Skeletal muscle satellite cell (primary cell): ENCODE results near the gene PPME1.
"Not testable (repeated sequence)": the region's sequence is repeated elsewhere in the genome, so short reads cannot be mapped to it uniquely, and the experiment has no call there.

Source experiments
- H3K27me3 ChIP-seq: 2 replicates; pipeline ENCODE4 v1.7.0; 2013; ENCODE audit warnings: low read length; ENCODE audit not compliant: control insufficient read depth, insufficient read depth
- H3K36me3 ChIP-seq: 2 replicates; pipeline ENCODE4 v1.7.0; 2013; ENCODE audit warnings: mild to moderate bottlenecking, control low read depth, low read length; ENCODE audit not compliant: insufficient read depth
- H3K4me1 ChIP-seq: 2 replicates; pipeline ENCODE4 v1.7.0; 2013; ENCODE audit warnings: low read length; ENCODE audit not compliant: control insufficient read depth, insufficient read depth
- H3K4me2 ChIP-seq: 2 replicates; pipeline ENCODE4 v1.7.0; 2013; ENCODE audit warnings: mild to moderate bottlenecking, low read length
- H3K4me3 ChIP-seq: 2 replicates; pipeline ENCODE4 v1.7.0; 2013; ENCODE audit warnings: low read length
- H3K9ac ChIP-seq: 2 replicates; pipeline ENCODE4 v1.7.0; 2013; ENCODE audit warnings: mild to moderate bottlenecking, low read depth, low read length, moderate library complexity
- H3K9me3 ChIP-seq: replicated peaks from 2 replicates; pipeline ENCODE4 v1.7.0; 2013; ENCODE audit warnings: mild to moderate bottlenecking, control low read depth, low read length

The PPME1 gene

GRCh38 chr11:74139151-74139918, 31.8 kb upstream of the PPME1 start:
- Histone ChIP-seq H3K4me2 (peak overlapping the region; percentile 60), H3K9me3 (no peaks in the 10 kb centered on the region), H3K27me3 (no peaks in the 10 kb centered on the region), H3K36me3 (peaks cover 6% of the 10 kb centered on the region), H3K9ac (peak overlapping the region; percentile 54), H3K4me1 (peaks cover 60% of the 10 kb centered on the region), H3K4me3 (peak overlapping the region; percentile 22)

- H3K4me3 ChIP-seq, H3K9ac ChIP-seq, H3K27me3 ChIP-seq, H3K9me3 ChIP-seq, H3K36me3 ChIP-seq, H3K4me2 ChIP-seq: not testable (repeated sequence)
- peaks cover 55% of the 10 kb centered on the region for H3K4me1 ChIP-seq
Observed at GRCh38 chr11:74139919-74140431, 31.1 kb upstream of the PPME1 start.

GRCh38 chr11:74141241-74141695, 29.8 kb upstream of the PPME1 start:
- peaks cover 44% of the 10 kb centered on the region for H3K4me1 ChIP-seq
- no peaks in the 10 kb centered on the region for H3K27me3 ChIP-seq
- H3K9me3 ChIP-seq: no peaks in the 10 kb centered on the region
- peaks cover 3% of the 10 kb centered on the region for H3K36me3 ChIP-seq
- no peak overlapping the region for H3K4me2 ChIP-seq
- no peak overlapping the region for H3K4me3 ChIP-seq
- no peak overlapping the region for H3K9ac ChIP-seq

- Histone ChIP-seq H3K4me1 (peaks cover 44% of the 10 kb centered on the region), H3K4me2 (no peak overlapping the region), H3K36me3 (no peaks in the 10 kb centered on the region), H3K9me3 (no peaks in the 10 kb centered on the region), H3K9ac (no peak overlapping the region), H3K4me3 (no peak overlapping the region), H3K27me3 (no peaks in the 10 kb centered on the region)
Observed at GRCh38 chr11:74141908-74142307, 29.2 kb upstream of the PPME1 start.

- Histone ChIP-seq H3K27me3 (no peaks in the 10 kb centered on the region), H3K9ac (no peak overlapping the region), H3K9me3 (no peaks in the 10 kb centered on the region), H3K4me3 (no peak overlapping the region), H3K4me2 (peak overlapping the region; percentile 7), H3K36me3 (no peaks in the 10 kb centered on the region), H3K4me1 (peaks cover 51% of the 10 kb centered on the region)
Observed at GRCh38 chr11:74142624-74143023, 28.5 kb upstream of the PPME1 start.

- Histone ChIP-seq H3K9me3 (no peaks in the 10 kb centered on the region), H3K9ac (no peak overlapping the region), H3K4me1 (peaks cover 44% of the 10 kb centered on the region), H3K4me3 (no peak overlapping the region), H3K36me3 (no peaks in the 10 kb centered on the region), H3K4me2 (no peak overlapping the region), H3K27me3 (no peaks in the 10 kb centered on the region)
Observed at GRCh38 chr11:74144592-74144991, 26.5 kb upstream of the PPME1 start.

- no peak overlapping the region for H3K9ac ChIP-seq
- peaks cover 26% of the 10 kb centered on the region for H3K4me1 ChIP-seq
- H3K36me3 ChIP-seq: no peaks in the 10 kb centered on the region
- no peaks in the 10 kb centered on the region for H3K27me3 ChIP-seq
- H3K4me3 ChIP-seq: no peak overlapping the region
- peak overlapping the region; percentile 14 for H3K4me2 ChIP-seq
- no peaks in the 10 kb centered on the region for H3K9me3 ChIP-seq
Observed at GRCh38 chr11:74147199-74147929, 23.7 kb upstream of the PPME1 start.

GRCh38 chr11:74153224-74153623, 17.9 kb upstream of the PPME1 start:
- no peaks in the 10 kb centered on the region for H3K27me3 ChIP-seq
- H3K36me3 ChIP-seq: peaks cover 4% of the 10 kb centered on the region
- no peaks in the 10 kb centered on the region for H3K9me3 ChIP-seq
- H3K4me2 ChIP-seq: no peak overlapping the region
- no peak overlapping the region for H3K4me3 ChIP-seq
- no peak overlapping the region for H3K9ac ChIP-seq
- H3K4me1 ChIP-seq: peaks cover 26% of the 10 kb centered on the region

- Histone ChIP-seq H3K27me3 (no peaks in the 10 kb centered on the region), H3K4me2 (peak overlapping the region; percentile 28), H3K4me3 (no peak overlapping the region), H3K4me1 (peaks cover 20% of the 10 kb centered on the region), H3K9ac (no peak overlapping the region), H3K36me3 (peaks cover 12% of the 10 kb centered on the region), H3K9me3 (no peaks in the 10 kb centered on the region)
Observed at GRCh38 chr11:74154620-74155281, 16.3 kb upstream of the PPME1 start.

- Histone ChIP-seq H3K4me2 (no peak overlapping the region), H3K9me3 (no peaks in the 10 kb centered on the region), H3K9ac (no peak overlapping the region), H3K4me3 (no peak overlapping the region), H3K36me3 (peaks cover 12% of the 10 kb centered on the region), H3K27me3 (no peaks in the 10 kb centered on the region), H3K4me1 (peaks cover 20% of the 10 kb centered on the region)
Observed at GRCh38 chr11:74157169-74157568, 13.9 kb upstream of the PPME1 start.

GRCh38 chr11:74159642-74160041, 11.4 kb upstream of the PPME1 start:
- H3K27me3 ChIP-seq: no peaks in the 10 kb centered on the region
- no peak overlapping the region for H3K4me2 ChIP-seq
- no peaks in the 10 kb centered on the region for H3K9me3 ChIP-seq
- peaks cover 14% of the 10 kb centered on the region for H3K4me1 ChIP-seq
- no peak overlapping the region for H3K9ac ChIP-seq
- no peak overlapping the region for H3K4me3 ChIP-seq
- peaks cover 17% of the 10 kb centered on the region for H3K36me3 ChIP-seq
